Endothelial cell (in vitro differentiated cells): ENCODE data around the gene PARP3. TPM values are rescaled to one million over a fixed set of nuclear protein-coding genes. Genes with fewer than 3 reads are reported as not detected.

Experiments used
- DNase-seq: peaks from one replicate; pipeline ENCODE4 v3.0.0; 2021; ENCODE audit warnings: low spot score
- H3K27ac Mint-ChIP-seq: one replicate; pipeline ENCODE4 v1.8.0; 2021; ENCODE audit warnings: mixed read lengths, inconsistent platforms; ENCODE audit not compliant: unreplicated experiment
- H3K27me3 Mint-ChIP-seq: one replicate; pipeline ENCODE4 v1.8.0; 2021; ENCODE audit warnings: mild to moderate bottlenecking, moderate library complexity, mixed read lengths, inconsistent platforms; ENCODE audit not compliant: unreplicated experiment
- H3K36me3 Mint-ChIP-seq: one replicate; pipeline ENCODE4 v1.8.0; 2021; ENCODE audit warnings: mild to moderate bottlenecking, low read depth, mixed read lengths, inconsistent platforms; ENCODE audit not compliant: unreplicated experiment
- H3K4me1 Mint-ChIP-seq: one replicate; pipeline ENCODE4 v1.8.0; 2021; ENCODE audit warnings: mild to moderate bottlenecking, mixed read lengths, inconsistent platforms; ENCODE audit not compliant: unreplicated experiment
- H3K4me3 Mint-ChIP-seq: one replicate; pipeline ENCODE4 v1.8.0; 2021; ENCODE audit warnings: mild to moderate bottlenecking, mixed read lengths, inconsistent platforms; ENCODE audit not compliant: unreplicated experiment
- H3K9me3 Mint-ChIP-seq: one replicate; pipeline ENCODE4 v1.8.0; 2021; ENCODE audit warnings: mixed read lengths, inconsistent platforms; ENCODE audit not compliant: unreplicated experiment
- total RNA-seq: library from RNA; stranded (reverse); fragmentation: NEBNext Ultra II Directional; extraction: Animal tissue kit (Norgen Biotek cat#: 25700); gene quantifications from one replicate; pipeline ENCODE4 v1.2.1, GENCODE V29; 2021; ENCODE audit not compliant: unreplicated experiment
- TF ChIP-seq, protein P1 (sequence below): fragments of 200-600 bp; sonication (generic); IDR thresholded peaks from one replicate; pipeline ENCODE4 v1.5.0; 2021; ENCODE audit warnings: antibody characterized with exemption; ENCODE audit not compliant: unreplicated experiment

PARP3 gene
- total RNA-seq, 1 donor from 2014 or later = 4.6 TPM

- Mint-ChIP-seq H3K36me3 (peaks cover 4% of the 10 kb centered on the region), H3K27me3 (peaks cover 14% of the 10 kb centered on the region), H3K27ac (no peak overlapping the region), H3K4me1 (no peaks in the 10 kb centered on the region), H3K4me3 (no peak overlapping the region), H3K9me3 (no peaks in the 10 kb centered on the region)
- TF ChIP-seq, protein P1, sequence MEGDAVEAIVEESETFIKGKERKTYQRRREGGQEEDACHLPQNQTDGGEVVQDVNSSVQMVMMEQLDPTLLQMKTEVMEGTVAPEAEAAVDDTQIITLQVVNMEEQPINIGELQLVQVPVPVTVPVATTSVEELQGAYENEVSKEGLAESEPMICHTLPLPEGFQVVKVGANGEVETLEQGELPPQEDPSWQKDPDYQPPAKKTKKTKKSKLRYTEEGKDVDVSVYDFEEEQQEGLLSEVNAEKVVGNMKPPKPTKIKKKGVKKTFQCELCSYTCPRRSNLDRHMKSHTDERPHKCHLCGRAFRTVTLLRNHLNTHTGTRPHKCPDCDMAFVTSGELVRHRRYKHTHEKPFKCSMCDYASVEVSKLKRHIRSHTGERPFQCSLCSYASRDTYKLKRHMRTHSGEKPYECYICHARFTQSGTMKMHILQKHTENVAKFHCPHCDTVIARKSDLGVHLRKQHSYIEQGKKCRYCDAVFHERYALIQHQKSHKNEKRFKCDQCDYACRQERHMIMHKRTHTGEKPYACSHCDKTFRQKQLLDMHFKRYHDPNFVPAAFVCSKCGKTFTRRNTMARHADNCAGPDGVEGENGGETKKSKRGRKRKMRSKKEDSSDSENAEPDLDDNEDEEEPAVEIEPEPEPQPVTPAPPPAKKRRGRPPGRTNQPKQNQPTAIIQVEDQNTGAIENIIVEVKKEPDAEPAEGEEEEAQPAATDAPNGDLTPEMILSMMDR = peak; percentile 38
- DNase-seq = peak; percentile 62
Measured at GRCh38 chr3:51955893-51956770, 14.0 kb downstream of the PARP3 start.

DNA sequence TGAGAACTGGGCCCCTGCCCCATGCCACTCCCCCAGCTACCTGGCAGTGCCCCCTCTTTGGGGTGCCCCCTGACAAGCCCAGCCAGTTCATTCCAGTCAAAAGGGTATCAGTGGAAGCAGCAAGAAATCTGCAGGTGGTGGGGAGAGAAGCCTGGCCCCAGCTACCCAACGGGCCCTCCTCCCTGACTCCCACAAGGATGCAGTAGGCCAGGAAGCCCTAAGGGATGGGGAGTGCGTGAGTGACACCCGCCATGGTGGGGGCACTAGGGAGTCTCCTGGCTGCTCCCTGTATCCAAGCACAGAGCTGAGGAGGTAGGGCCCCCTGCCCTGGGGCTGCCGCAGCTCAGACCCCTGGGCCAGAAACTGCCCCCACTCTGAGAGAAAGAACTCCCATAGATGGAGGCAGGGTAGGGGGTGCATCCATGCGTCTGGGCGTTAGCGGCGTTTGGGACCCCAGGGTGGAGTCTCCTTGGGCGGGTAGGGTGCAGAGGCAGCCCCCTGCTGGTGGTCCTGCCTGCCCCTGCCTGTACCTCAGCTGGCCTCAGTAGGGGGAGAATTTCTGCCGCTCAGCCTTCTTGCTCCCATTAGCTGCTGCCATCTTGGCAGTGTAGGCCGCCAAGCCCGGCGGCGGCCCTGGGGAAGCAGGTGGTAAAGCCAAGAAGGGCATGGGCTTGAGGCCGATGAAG lies 15.5 kb downstream of the PARP3 start:
- Mint-ChIP-seq H3K9me3 (no peaks in the 10 kb centered on the region), H3K27me3 (peaks cover 19% of the 10 kb centered on the region)

DNA sequence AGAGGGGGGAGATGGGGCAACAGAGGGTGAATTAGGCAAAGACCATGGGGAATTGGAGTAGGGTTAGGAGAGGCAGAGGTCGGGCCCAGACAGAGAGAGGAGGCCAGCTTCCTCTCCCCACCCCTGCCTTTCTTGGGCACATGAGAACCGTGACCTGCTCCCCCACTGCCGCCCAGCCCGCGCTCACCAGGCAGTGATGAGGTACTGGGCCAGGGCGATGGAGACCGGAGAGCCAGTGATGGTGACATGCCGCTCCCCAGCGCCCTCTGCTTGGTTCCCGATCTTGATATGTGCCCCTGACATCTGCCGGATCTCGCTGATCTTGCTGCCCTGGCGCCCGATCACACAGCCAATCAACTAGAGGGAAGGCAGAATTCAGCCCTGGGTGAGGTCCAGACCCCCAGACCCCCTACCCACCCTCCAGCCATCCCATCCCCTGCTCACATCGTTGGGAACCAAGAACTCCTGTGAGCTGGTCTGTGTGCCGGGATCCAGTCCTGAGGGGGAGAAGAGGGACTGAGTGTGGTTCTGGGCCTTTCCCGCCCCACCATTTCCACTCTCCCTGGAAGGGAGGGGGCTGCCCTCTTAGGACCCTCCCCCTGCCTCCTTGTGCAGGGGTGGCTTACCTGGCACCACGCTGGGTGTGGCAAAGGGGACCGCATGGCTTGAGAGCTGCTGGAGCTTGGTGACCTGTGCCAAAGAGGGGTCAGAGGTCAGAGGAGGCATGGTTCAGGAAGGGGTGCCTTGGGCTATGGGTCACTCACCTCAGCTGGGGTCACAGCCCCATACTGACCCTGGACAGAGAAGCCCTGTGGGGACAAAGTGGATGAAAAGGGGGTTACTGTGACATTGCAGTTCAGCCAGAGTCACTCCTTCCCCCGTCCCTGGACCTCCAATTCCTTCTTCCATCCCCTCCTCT lies 16.7 kb downstream of the PARP3 start:
- H3K27ac Mint-ChIP-seq = no peak overlapping the region
- TF ChIP-seq, protein P1 = no peak
- H3K4me3 Mint-ChIP-seq = peak overlapping the region; percentile 66
- no peaks in the 10 kb centered on the region for H3K4me1 Mint-ChIP-seq
- H3K27me3 Mint-ChIP-seq = peaks cover 16% of the 10 kb centered on the region
- H3K9me3 Mint-ChIP-seq = no peaks in the 10 kb centered on the region
- DNase-seq = no peak
- H3K36me3 Mint-ChIP-seq = peaks cover 4% of the 10 kb centered on the region

More for the DNA sequence above, 15.5 kb downstream of the PARP3 start:
- H3K4me1 Mint-ChIP-seq = no peaks in the 10 kb centered on the region
- no peak for DNase-seq
- TF ChIP-seq, protein P1 = no peak
- peaks cover 4% of the 10 kb centered on the region for H3K36me3 Mint-ChIP-seq
- no peak overlapping the region for H3K4me3 Mint-ChIP-seq
- H3K27ac Mint-ChIP-seq = no peak overlapping the region

GRCh38 chr3:51959651-51960050 lies 17.5 kb downstream of the PARP3 start:
- no peak overlapping the region for H3K4me3 Mint-ChIP-seq
- no peaks in the 10 kb centered on the region for H3K9me3 Mint-ChIP-seq
- H3K27me3 Mint-ChIP-seq = peaks cover 11% of the 10 kb centered on the region
- no peak overlapping the region for H3K27ac Mint-ChIP-seq
- H3K4me1 Mint-ChIP-seq = no peaks in the 10 kb centered on the region
- peaks cover 4% of the 10 kb centered on the region for H3K36me3 Mint-ChIP-seq
- no peak for DNase-seq
- TF ChIP-seq, protein P1 = no peak
